WERI-Rb-1 (cell line): ENCODE results near the gene GRIK2.
A peak's percentile ranks its signal among the peaks of the same experiment; 100 is the strongest.
"Not testable (repeated sequence)": the region's sequence is repeated elsewhere in the genome, so short reads cannot be mapped to it uniquely, and the experiment has no call there.

Source experiments
- DNase-seq: peaks from one replicate; pipeline ENCODE4 v3.0.0-alpha.2; 2020
- H3K27ac ChIP-seq: fragments of 250-450 bp; sonication (Bioruptor Pico); 2 replicates; pipeline ENCODE4 v1.5.1; 2020; ENCODE audit warnings: mild to moderate bottlenecking, moderate library complexity
- H3K27me3 ChIP-seq: fragments of 250-450 bp; sonication (Bioruptor Pico); 2 replicates; pipeline ENCODE4 v1.5.1; 2021; ENCODE audit warnings: mild to moderate bottlenecking, low read depth, moderate library complexity; ENCODE audit not compliant: insufficient read depth, severe bottlenecking
- H3K36me3 ChIP-seq: fragments of 250-450 bp; sonication (Bioruptor Pico); 2 replicates; pipeline ENCODE4 v1.5.1; 2020; ENCODE audit warnings: mild to moderate bottlenecking, moderate library complexity
- H3K4me3 ChIP-seq: 2 replicates; pipeline ENCODE4 v1.5.1; 2011; ENCODE audit warnings: low read depth, mild to moderate bottlenecking, control low read depth, low read length
- H3K9me3 ChIP-seq: fragments of 250-450 bp; sonication (Bioruptor Pico); 2 replicates; pipeline ENCODE4 v1.5.1; 2021; ENCODE audit warnings: mild to moderate bottlenecking, moderate library complexity; ENCODE audit not compliant: severe bottlenecking
- CTCF ChIP-seq: IDR thresholded peaks from 2 replicates; pipeline ENCODE4 v1.5.1; 2011; ENCODE audit warnings: low read depth, mild to moderate bottlenecking, control low read depth, inconsistent platforms, low read length

The GRIK2 gene

GRCh38 chr6:101393251-101393828 lies at the start of gene GRIK2:
Gene GRIK2 (plus strand): TSS chr6:101393708.
- peak within 1 kb of the TSS; percentile 92 for H3K4me3 ChIP-seq

GRCh38 chr6:101344885-101345284 lies 48.6 kb upstream of the GRIK2 start:
- no peak overlapping the region for H3K4me3 ChIP-seq
- H3K9me3 ChIP-seq, result no peaks in the 10 kb centered on the region
- H3K36me3 ChIP-seq, result no peaks in the 10 kb centered on the region
- H3K27me3 ChIP-seq, result no peaks in the 10 kb centered on the region
- no peak for TF ChIP-seq CTCF
- no peak for DNase-seq
- no peak overlapping the region for H3K27ac ChIP-seq

More at GRCh38 chr6:101393251-101393828, at the start of gene GRIK2:
- DNase-seq, result peak; percentile 82
- H3K9me3 ChIP-seq, result no peaks in the 10 kb centered on the region
- H3K27ac ChIP-seq, result peak within 1 kb of the TSS; percentile 67
- no peaks in the 10 kb centered on the region for H3K27me3 ChIP-seq
- H3K36me3 ChIP-seq, result no peaks in the 10 kb centered on the region
- peak; percentile 52 for TF ChIP-seq CTCF

DNA sequence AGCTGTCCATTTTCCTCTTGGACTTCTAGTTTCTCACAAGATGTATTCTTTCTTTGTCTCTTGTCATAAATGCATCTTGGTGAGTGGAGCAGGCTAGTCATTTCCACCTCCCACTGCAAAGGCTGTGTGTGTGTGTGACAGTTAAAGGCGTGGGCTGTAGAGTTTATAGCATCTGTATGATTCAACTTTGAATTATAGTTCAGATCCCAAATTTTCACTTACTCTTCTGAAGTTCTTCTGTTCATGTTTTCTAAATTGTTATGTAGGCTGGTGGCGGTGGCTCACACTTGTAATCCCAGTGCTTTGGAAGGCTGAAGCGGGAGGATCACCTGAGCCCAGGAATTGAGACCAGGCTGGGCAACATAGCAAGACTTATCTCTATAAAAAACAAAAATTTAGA lies 44.7 kb upstream of the GRIK2 start:
- no peak overlapping the region for H3K4me3 ChIP-seq
- no peak for DNase-seq

DNA sequence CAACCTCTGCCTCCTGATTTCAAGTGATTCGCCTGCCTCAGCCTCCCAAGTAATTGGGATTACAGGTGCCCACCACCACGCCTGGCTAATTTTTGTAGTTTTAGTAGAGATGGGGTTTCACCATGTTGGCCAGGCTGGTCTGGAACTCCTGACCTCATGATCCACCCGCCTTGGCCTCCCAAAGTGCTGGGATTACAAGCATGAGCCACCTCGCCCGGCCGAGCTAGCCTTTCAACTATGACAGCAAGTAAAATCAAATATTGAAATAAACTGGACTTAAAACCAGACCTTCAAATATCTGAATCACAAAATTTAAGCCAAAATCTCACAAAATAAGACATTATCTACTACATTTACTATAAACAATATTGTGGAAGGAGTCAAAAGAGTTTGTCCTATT lies 42.9 kb upstream of the GRIK2 start:
- not testable (repeated sequence) for DNase-seq, H3K36me3 ChIP-seq, H3K27me3 ChIP-seq, H3K9me3 ChIP-seq, H3K4me3 ChIP-seq, H3K27ac ChIP-seq

More for the DNA sequence above, 44.7 kb upstream of the GRIK2 start:
- H3K27ac ChIP-seq, result no peak overlapping the region
- H3K9me3 ChIP-seq, result no peaks in the 10 kb centered on the region
- TF ChIP-seq CTCF, result no peak
- H3K27me3 ChIP-seq, result no peaks in the 10 kb centered on the region
- no peaks in the 10 kb centered on the region for H3K36me3 ChIP-seq

DNA sequence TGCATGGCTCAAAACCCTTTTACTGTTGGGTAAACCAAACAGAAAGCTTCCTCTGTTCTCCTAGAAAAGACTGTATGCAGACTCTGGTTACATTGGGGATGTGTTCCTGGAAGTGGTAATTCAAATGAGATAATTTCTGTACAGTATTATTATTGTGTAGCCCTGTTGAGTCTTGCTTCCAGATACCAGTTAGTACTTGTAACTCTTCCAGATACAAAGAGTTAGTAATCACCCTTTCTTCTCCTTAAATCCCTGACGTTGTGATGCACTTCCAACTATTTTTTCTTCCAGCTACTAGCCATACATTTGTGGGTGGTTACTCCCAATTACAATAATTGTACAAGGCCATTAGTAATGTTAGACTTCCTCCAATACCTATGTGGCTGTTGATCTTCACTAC lies 42.3 kb upstream of the GRIK2 start:
- H3K4me3 ChIP-seq, result no peak overlapping the region
- H3K27me3 ChIP-seq, result no peaks in the 10 kb centered on the region
- H3K27ac ChIP-seq, result no peak overlapping the region
- H3K9me3 ChIP-seq, result no peaks in the 10 kb centered on the region
- no peaks in the 10 kb centered on the region for H3K36me3 ChIP-seq
- DNase-seq, result no peak
- TF ChIP-seq CTCF, result no peak

DNA sequence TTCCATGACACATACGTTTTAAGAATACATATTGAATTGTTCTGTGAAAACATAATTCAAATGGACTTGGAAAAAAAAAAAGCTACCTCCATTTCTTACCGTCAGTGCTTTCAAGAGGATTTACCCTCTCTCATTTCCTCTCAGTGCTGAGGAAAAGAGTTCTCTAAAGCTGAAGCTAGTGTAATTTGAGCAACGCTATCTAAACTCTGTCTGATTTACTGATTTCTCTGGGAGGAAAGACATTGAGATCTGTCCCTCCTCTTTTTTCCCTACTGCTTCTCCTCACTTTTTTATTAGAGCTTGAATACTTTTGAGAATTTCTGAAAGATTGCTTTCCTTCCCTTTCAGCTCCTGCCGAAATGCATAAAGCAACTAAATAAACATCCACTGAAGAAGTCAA lies 41.2 kb upstream of the GRIK2 start:
- no peak overlapping the region for H3K4me3 ChIP-seq
- H3K36me3 ChIP-seq, result no peaks in the 10 kb centered on the region
- H3K27ac ChIP-seq, result no peak overlapping the region
- no peaks in the 10 kb centered on the region for H3K9me3 ChIP-seq
- no peak for DNase-seq
- no peak for TF ChIP-seq CTCF
- H3K27me3 ChIP-seq, result no peaks in the 10 kb centered on the region
